GM10248 (cell line): ENCODE data around the gene MAP1LC3A.
A peak's percentile ranks its signal among the peaks of the same experiment; 100 is the strongest.

ENCODE experiments used
- CTCF ChIA-PET: fragments of 300-600 bp; sonication (Branson Sonifier 250); formaldehyde crosslinking; extraction: SDS; loops from one replicate; lab custom pipeline; 2021; ENCODE audit warnings: antibody characterized with exemption; lab: Yijun Ruan, JAX
- POLR2A ChIA-PET: fragments of 350-650 bp; sonication (Branson Sonifier 250); formaldehyde crosslinking; extraction: SDS; loops from one replicate; lab custom pipeline; 2020; ENCODE audit warnings: antibody characterized with exemption; lab: Yijun Ruan, JAX
- DNase-seq: peaks from one replicate; pipeline ENCODE4 v3.0.0; 2012; ENCODE audit errors: extremely low spot score
- CTCF ChIP-seq: IDR thresholded peaks from 2 replicates; pipeline ENCODE4 v1.5.1; 2012; ENCODE audit warnings: mild to moderate bottlenecking, low read depth; ENCODE audit errors: extremely low read depth, missing control alignments, control extremely low read depth

MAP1LC3A gene

GRCh38 chr20:34522969-34523871 is 35.3 kb upstream of the MAP1LC3A start:
- CTCF ChIA-PET = interaction anchor here (0.6 to 6.7 kb wide), 16 partner anchors 9 to 333 kb away, joined by 3 to 81 read pairs (median 4); no protein-coding TSS in a partner anchor
- POLR2A ChIA-PET = no interaction called here
- peak; percentile 61 for DNase-seq
- TF ChIP-seq CTCF = peak; percentile 50

- ChIA-PET CTCF (interaction anchor here (0.8 to 6.7 kb wide), 7 partner anchors 9 to 334 kb away, joined by 3 to 81 read pairs (median 4); partner anchors contain the start of gene DYNLRB1), POLR2A (interaction anchor here (0.7 kb wide), 1 partner anchor 55 kb away, joined by 3 read pairs; no protein-coding TSS in a partner anchor)
- no peak for DNase-seq
- no peak for TF ChIP-seq CTCF
These were observed 34.1 kb upstream of the MAP1LC3A start for GRCh38 chr20:34524426-34524825.

GRCh38 chr20:34525342-34525708 is 33.2 kb upstream of the MAP1LC3A start:
- TF ChIP-seq CTCF = no peak
- ChIA-PET CTCF (interaction anchor here (1.4 to 6.7 kb wide), 4 partner anchors 14 to 335 kb away, joined by 3 to 81 read pairs (median 4); no protein-coding TSS in a partner anchor), POLR2A (no interaction called here)
- DNase-seq = no peak

- CTCF ChIA-PET = interaction anchor here (1.4 to 6.7 kb wide), 3 partner anchors 14 to 213 kb away, joined by 3 to 81 read pairs (median 5); no protein-coding TSS in a partner anchor
- POLR2A ChIA-PET = no interaction called here
- DNase-seq = no peak
- no peak for TF ChIP-seq CTCF
These were observed 32.7 kb upstream of the MAP1LC3A start for GRCh38 chr20:34525709-34526416.

- TF ChIP-seq CTCF = no peak
- CTCF ChIA-PET = interaction anchor here (6.7 kb wide), 1 partner anchor 213 kb away, joined by 81 read pairs; no protein-coding TSS in a partner anchor
- no peak for DNase-seq
- POLR2A ChIA-PET = no interaction called here
These were observed 32.1 kb upstream of the MAP1LC3A start for GRCh38 chr20:34526466-34526865.

DNA sequence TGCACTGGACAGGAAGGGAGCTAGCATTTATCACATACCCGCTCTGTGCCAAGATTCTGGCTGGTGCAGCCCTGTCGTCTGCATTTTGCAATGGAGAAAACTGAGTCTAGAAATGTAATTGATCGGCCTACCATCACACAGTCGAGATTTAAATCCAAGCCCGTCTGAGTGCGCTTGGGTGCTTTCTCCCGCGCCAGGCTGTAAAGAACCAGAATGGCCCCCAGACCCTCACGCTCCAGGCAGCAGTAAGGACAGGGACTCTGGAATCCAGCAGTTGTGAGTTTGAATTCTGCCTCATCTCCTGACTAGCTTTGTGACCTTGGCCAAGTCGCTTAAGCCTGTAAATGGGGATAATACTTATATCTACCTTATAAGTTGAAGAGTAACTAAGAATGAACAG is 31.5 kb upstream of the MAP1LC3A start:
- CTCF ChIA-PET = interaction anchor here (6.7 kb wide), 1 partner anchor 214 kb away, joined by 81 read pairs; no protein-coding TSS in a partner anchor
- DNase-seq = no peak
- no peak for TF ChIP-seq CTCF
- POLR2A ChIA-PET = interaction anchor here (0.6 kb wide), 1 partner anchor 13 kb away, joined by 3 read pairs; no protein-coding TSS in a partner anchor
